Mammary epithelial cell (primary cell): ENCODE measurements around the gene SHD.
"Not testable (repeated sequence)": the region's sequence is repeated elsewhere in the genome, so short reads cannot be mapped to it uniquely, and the experiment has no call there.

Experiments
- CTCF ChIP-seq, 2 donors: IDR thresholded peaks in 1 of 2; conservative IDR thresholded peaks in 1 of 2; 2 replicates each; pipeline ENCODE4 v1.5.1; 2011 to 2012; ENCODE audit warnings: inconsistent platforms in 2 of 2, low read length in 2 of 2, mild to moderate bottlenecking in 2 of 2, control low read depth in 1 of 2, low read depth in 1 of 2; ENCODE audit not compliant: insufficient read depth in 1 of 2; ENCODE audit errors: extremely low read depth in 1 of 2
- EZH2 ChIP-seq: IDR thresholded peaks from 2 replicates; pipeline ENCODE4 v1.6.1; 2012; ENCODE audit warnings: low read length, inconsistent platforms, borderline replicate concordance

GRCh38 chr19:4237510-4237909 lies 41.6 kb upstream of the SHD start:
- not testable (repeated sequence) for TF ChIP-seq CTCF (conservative IDR thresholded peaks at IDR 0.05 in 1 of 2, IDR thresholded peaks at IDR 0.05 in 1 of 2; ENCODE audit: extremely low read depth in 1 of 2, insufficient read depth in 1 of 2, low read depth in 1 of 2, low read length in 2 of 2); EZH2
